HepG2 (cell line): Measurements from ENCODE around the gene SGCE. TPM values are rescaled to one million over a fixed set of nuclear protein-coding genes. Genes with fewer than 3 reads are reported as not detected.

Experiments
- AKAP8 ChIP-seq: sonication (generic); formaldehyde crosslinking; IDR thresholded peaks from 2 replicates; pipeline ENCODE4 v1.5.1; 2020; ENCODE audit warnings: mild to moderate bottlenecking, missing genetic modification reagents
- BCL6 ChIP-seq: IDR thresholded peaks from 2 replicates; pipeline ENCODE4 v1.6.1; 2016; ENCODE audit warnings: missing genetic modification reagents, missing compliant biosample characterization
- CCDC6 ChIP-seq: sonication (generic); formaldehyde crosslinking; IDR thresholded peaks from 2 replicates; pipeline ENCODE4 v1.8.1; 2022; ENCODE audit warnings: mild to moderate bottlenecking, missing genetic modification reagents, moderate library complexity
- GATA4 ChIP-seq: sonication (generic); IDR thresholded peaks from 2 replicates; pipeline ENCODE4 v1.6.1; 2016; ENCODE audit warnings: antibody characterized with exemption, low read depth, borderline replicate concordance
- HNRNPLL ChIP-seq: fragments of 200-400 bp; formaldehyde crosslinking; IDR thresholded peaks from 2 replicates; pipeline ENCODE4 v1.6.1; 2017; ENCODE audit warnings: mild to moderate bottlenecking, low read depth, low read length; ENCODE audit not compliant: poor library complexity, severe bottlenecking
- MAFG ChIP-seq: sonication (generic); formaldehyde crosslinking; IDR thresholded peaks from 2 replicates; pipeline ENCODE4 v1.5.1; 2020; ENCODE audit warnings: mild to moderate bottlenecking, missing genetic modification reagents
- MTF1 ChIP-seq: sonication (generic); formaldehyde crosslinking; IDR thresholded peaks from 2 replicates; pipeline ENCODE4 v1.5.0; 2020; ENCODE audit warnings: missing genetic modification reagents
- PBX2 ChIP-seq: IDR thresholded peaks from 2 replicates; pipeline ENCODE4 v1.6.1; 2016; ENCODE audit warnings: control low read depth
- SMARCC2 ChIP-seq: fragments of 450-650 bp; IDR thresholded peaks from 2 replicates; pipeline ENCODE4 v1.6.1; 2017; ENCODE audit warnings: antibody characterized with exemption, mild to moderate bottlenecking
- ZKSCAN8 ChIP-seq: IDR thresholded peaks from 2 replicates; pipeline ENCODE4 v1.6.1; 2016; ENCODE audit warnings: borderline replicate concordance, missing genetic modification reagents, missing compliant biosample characterization
- ZNF318 ChIP-seq: sonication (generic); formaldehyde crosslinking; IDR thresholded peaks from 2 replicates; pipeline ENCODE4 v1.4.0; 2020; ENCODE audit warnings: mild to moderate bottlenecking, missing genetic modification reagents
- ZNF367 ChIP-seq: sonication (generic); formaldehyde crosslinking; IDR thresholded peaks from 2 replicates; pipeline ENCODE4 v1.4.0; 2020; ENCODE audit warnings: missing genetic modification reagents, borderline replicate concordance
- ZNF570 ChIP-seq: sonication (generic); formaldehyde crosslinking; IDR thresholded peaks from 2 replicates; pipeline ENCODE4 v1.4.0; 2020; ENCODE audit warnings: mild to moderate bottlenecking, missing genetic modification reagents, borderline replicate concordance
- ZSCAN30 ChIP-seq: sonication (generic); formaldehyde crosslinking; IDR thresholded peaks from 2 replicates; pipeline ENCODE4 v1.5.0; 2020; ENCODE audit warnings: mild to moderate bottlenecking, missing genetic modification reagents
- polyA plus RNA-seq, 8 experiments: library from polyadenylated mRNA; depleted of rRNA in 3 of 8; stranded (reverse) in 7 of 8; unstranded in 1 of 8; fragments of >200 nt; fragmentation: Illumina TruSeq in 4 of 8; extraction: Trizol in 4 of 8; gene quantifications; 2 replicates each; pipeline versions ENCODE4 v1.2.1 to v1.2.3, GENCODE V29; 2011 to 2016; ENCODE audit warnings: low read depth in 4 of 8, missing spikeins in 1 of 8, mixed read lengths in 1 of 8; ENCODE audit not compliant: insufficient read depth in 1 of 8
- total RNA-seq, 5 experiments: library from RNA; depleted of rRNA; stranded (reverse); fragments of >200 nt; fragmentation: Illumina TruSeq; extraction: Trizol; gene quantifications; 2 replicates each; pipeline ENCODE4 v1.2.3, GENCODE V29; 2016; ENCODE audit warnings: low read depth in 1 of 5
- TF ChIP-seq, protein P1 (sequence below): sonication (generic); formaldehyde crosslinking; IDR thresholded peaks from 2 replicates; pipeline ENCODE4 v1.4.0; 2020; ENCODE audit warnings: mild to moderate bottlenecking, missing genetic modification reagents, borderline replicate concordance
- TF ChIP-seq, protein P2 (sequence below): sonication (generic); formaldehyde crosslinking; IDR thresholded peaks from 2 replicates; pipeline ENCODE4 v1.5.1; 2020; ENCODE audit warnings: mild to moderate bottlenecking, missing genetic modification reagents, borderline replicate concordance

Gene SGCE
- total and polyA plus RNA-seq, 2 of the 13 experiments (the other 11 are each of a cell fraction or from before 2014, with no cell fraction given): 52.3 to 71.1 TPM

GRCh38 chr7:94657771-94658693 is 2.1 kb upstream of the SGCE start (continued):
- TF ChIP-seq, protein P1, sequence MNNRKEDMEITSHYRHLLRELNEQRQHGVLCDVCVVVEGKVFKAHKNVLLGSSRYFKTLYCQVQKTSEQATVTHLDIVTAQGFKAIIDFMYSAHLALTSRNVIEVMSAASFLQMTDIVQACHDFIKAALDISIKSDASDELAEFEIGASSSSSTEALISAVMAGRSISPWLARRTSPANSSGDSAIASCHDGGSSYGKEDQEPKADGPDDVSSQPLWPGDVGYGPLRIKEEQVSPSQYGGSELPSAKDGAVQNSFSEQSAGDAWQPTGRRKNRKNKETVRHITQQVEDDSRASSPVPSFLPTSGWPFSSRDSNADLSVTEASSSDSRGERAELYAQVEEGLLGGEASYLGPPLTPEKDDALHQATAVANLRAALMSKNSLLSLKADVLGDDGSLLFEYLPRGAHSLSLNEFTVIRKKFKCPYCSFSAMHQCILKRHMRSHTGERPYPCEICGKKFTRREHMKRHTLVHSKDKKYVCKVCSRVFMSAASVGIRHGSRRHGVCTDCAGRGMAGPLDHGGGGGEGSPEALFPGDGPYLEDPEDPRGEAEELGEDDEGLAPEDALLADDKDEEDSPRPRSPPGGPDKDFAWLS: no peak
- TF ChIP-seq ZNF318 (CRISPR knock-in tag) (no peak), MTF1 (CRISPR knock-in tag) (no peak), MAFG (CRISPR knock-in tag) (no peak), HNRNPLL (peak; percentile 54), GATA4 (no peak), BCL6 (CRISPR knock-in tag) (no peak), ZKSCAN8 (CRISPR knock-in tag) (no peak), CCDC6 (CRISPR knock-in tag) (peak; percentile 63), ZNF367 (no peak), PBX2 (CRISPR knock-in tag) (no peak), ZSCAN30 (CRISPR knock-in tag) (no peak), AKAP8 (peak; percentile 79), ZNF570 (CRISPR knock-in tag) (no peak), SMARCC2 (no peak)
- TF ChIP-seq, protein P2, sequence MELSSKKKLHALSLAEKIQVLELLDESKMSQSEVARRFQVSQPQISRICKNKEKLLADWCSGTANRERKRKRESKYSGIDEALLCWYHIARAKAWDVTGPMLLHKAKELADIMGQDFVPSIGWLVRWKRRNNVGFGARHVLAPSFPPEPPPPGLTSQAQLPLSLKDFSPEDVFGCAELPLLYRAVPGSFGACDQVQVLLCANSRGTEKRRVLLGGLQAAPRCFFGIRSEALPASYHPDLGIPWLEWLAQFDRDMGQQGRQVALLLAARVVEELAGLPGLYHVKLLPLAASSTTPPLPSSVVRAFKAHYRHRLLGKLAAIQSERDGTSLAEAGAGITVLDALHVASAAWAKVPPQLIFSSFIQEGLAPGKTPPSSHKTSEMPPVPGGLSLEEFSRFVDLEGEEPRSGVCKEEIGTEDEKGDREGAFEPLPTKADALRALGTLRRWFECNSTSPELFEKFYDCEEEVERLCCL (CRISPR knock-in tag): no peak
